GM12873 (cell line): ENCODE results near the gene CPNE5.

Source experiments
- TF ChIP-seq, protein P1 (sequence below): IDR thresholded peaks from 2 replicates; pipeline ENCODE4 v1.5.1; 2012; ENCODE audit warnings: low read depth, mild to moderate bottlenecking, moderate library complexity, low read length, control low read depth; ENCODE audit not compliant: insufficient read depth; ENCODE audit errors: missing control alignments

Gene CPNE5

DNA sequence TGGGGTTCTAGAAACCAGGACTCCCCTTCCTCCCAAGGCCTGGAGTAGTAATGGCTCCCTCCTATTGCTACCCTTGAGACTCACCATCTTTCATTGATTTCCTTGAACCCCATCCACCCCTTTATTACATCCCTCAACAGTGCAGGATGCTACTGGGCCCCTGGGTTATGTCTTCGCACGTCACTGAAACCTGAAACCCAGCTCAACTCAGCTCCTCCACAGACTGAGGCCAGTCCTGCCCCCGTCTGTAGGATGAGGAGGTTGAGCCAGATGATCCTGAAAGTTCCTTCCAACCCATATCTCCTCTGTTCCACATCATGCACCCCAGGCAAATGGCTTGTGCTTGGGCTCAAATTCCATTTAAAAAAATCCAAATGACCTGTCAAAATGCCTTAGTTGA lies 21.4 kb downstream of the CPNE5 start:
- TF ChIP-seq, protein P1, sequence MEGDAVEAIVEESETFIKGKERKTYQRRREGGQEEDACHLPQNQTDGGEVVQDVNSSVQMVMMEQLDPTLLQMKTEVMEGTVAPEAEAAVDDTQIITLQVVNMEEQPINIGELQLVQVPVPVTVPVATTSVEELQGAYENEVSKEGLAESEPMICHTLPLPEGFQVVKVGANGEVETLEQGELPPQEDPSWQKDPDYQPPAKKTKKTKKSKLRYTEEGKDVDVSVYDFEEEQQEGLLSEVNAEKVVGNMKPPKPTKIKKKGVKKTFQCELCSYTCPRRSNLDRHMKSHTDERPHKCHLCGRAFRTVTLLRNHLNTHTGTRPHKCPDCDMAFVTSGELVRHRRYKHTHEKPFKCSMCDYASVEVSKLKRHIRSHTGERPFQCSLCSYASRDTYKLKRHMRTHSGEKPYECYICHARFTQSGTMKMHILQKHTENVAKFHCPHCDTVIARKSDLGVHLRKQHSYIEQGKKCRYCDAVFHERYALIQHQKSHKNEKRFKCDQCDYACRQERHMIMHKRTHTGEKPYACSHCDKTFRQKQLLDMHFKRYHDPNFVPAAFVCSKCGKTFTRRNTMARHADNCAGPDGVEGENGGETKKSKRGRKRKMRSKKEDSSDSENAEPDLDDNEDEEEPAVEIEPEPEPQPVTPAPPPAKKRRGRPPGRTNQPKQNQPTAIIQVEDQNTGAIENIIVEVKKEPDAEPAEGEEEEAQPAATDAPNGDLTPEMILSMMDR = no peak

- TF ChIP-seq, protein P1 = no peak
These were observed 21.9 kb downstream of the CPNE5 start for GRCh38 chr6:36817176-36817817.

- TF ChIP-seq, protein P1 = no peak
These were observed 23.1 kb downstream of the CPNE5 start for GRCh38 chr6:36815962-36816735.

GRCh38 chr6:36814249-36814648 lies 25.0 kb downstream of the CPNE5 start:
- TF ChIP-seq, protein P1 = no peak

GRCh38 chr6:36813526-36813925 lies 25.7 kb downstream of the CPNE5 start:
- TF ChIP-seq, protein P1 = no peak

GRCh38 chr6:36809941-36810803 lies 29.1 kb downstream of the CPNE5 start:
- TF ChIP-seq, protein P1 = no peak

DNA sequence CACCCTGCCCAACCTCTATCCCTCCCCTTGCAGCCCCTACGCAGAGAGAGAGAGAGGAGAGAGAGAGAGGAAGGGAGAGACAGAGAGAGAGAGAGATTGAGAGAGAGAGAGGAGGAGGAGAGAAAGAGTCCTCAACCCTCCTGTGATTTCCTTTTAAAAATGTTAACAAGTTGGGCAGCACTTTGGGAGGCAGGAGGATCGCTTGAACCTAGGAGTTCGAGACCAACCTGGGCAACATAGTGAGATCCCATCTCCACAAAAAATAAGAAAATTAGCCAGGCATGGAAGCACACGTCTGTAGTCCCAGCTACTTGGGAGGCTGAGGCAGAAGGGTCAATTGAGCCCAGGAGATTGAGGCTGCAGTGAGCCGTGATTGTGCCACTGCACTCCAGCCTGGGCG lies 30.1 kb downstream of the CPNE5 start:
- TF ChIP-seq, protein P1 = no peak
